Aorta (tissue), 5 donors: ENCODE data around the gene TAOK3. TPM values are rescaled to one million over a fixed set of nuclear protein-coding genes. Genes with fewer than 3 reads are reported as not detected.

Experiments used
- ATAC-seq: fragments of 200-7000 bp; cut with Tn5 transposase; one replicate; pipeline ENCODE4 v1.9.1; 2022; ENCODE audit warnings: moderate library complexity; ENCODE audit not compliant: low FRiP score
- DNase-seq, 2 donors: peaks; one replicate each; pipeline ENCODE4 v3.0.0-alpha.2; 2020
- H3K27ac ChIP-seq, 2 donors: one replicate each; pipeline ENCODE4 v1.5.1; 2013; ENCODE audit warnings: low read length in 2 of 2, mild to moderate bottlenecking in 2 of 2, moderate library complexity in 2 of 2, control low read depth in 1 of 2, inconsistent platforms in 1 of 2, low read depth in 1 of 2
- H3K27me3 ChIP-seq, 2 donors: one replicate each; pipeline ENCODE4 v1.6.1; 2013; ENCODE audit warnings: control low read depth in 1 of 2, low read length in 1 of 2, mild to moderate bottlenecking in 1 of 2, moderate library complexity in 1 of 2; ENCODE audit not compliant: insufficient read depth in 2 of 2, control insufficient read depth in 1 of 2
- H3K36me3 ChIP-seq, 2 donors: one replicate each; pipeline ENCODE4 v1.6.1; 2013; ENCODE audit warnings: control low read depth in 1 of 2, low read length in 1 of 2, mild to moderate bottlenecking in 1 of 2; ENCODE audit not compliant: insufficient read depth in 2 of 2, control insufficient read depth in 1 of 2
- H3K4me1 ChIP-seq, 2 donors: one replicate each; pipeline ENCODE4 v1.6.1; 2013; ENCODE audit warnings: low read length in 2 of 2, control low read depth in 1 of 2, mild to moderate bottlenecking in 1 of 2, moderate library complexity in 1 of 2; ENCODE audit not compliant: insufficient read depth in 2 of 2, control insufficient read depth in 1 of 2
- H3K4me3 ChIP-seq, 2 donors: one replicate each; pipeline ENCODE4 v1.5.1; 2013; ENCODE audit warnings: low read length in 2 of 2, control low read depth in 1 of 2, mild to moderate bottlenecking in 1 of 2
- H3K9me3 ChIP-seq: one replicate; pipeline ENCODE4 v1.6.1; 2013; ENCODE audit warnings: mild to moderate bottlenecking, low read length; ENCODE audit not compliant: control insufficient read depth
- WGBS, 2 donors: extraction: QIAGEN DNeasy Blood & Tissue Kit; methylation state at CpG; one replicate each; pipeline ENCODE4 v1.1.7; 2013; 5-methylcytosine and 5-hydroxymethylcytosine counted together
- intact Hi-C, 2 donors: fragments of 100-400 bp; cut with DNase I; formaldehyde crosslinking; loops; one replicate each; pipeline versions ENCODE4 v1.14.2 to v1.15.0; 2022
- polyA plus RNA-seq, 2 donors: library from polyadenylated mRNA; stranded (reverse); fragments of 200-250 nt; gene quantifications; one replicate each; pipeline ENCODE4 v1.2.3, GENCODE V29; 2013
- total RNA-seq, 2 donors: library from RNA; stranded (reverse); fragmentation: NEBNext Ultra II Directional; extraction: Animal tissue kit (Norgen Biotek cat#: 25700); gene quantifications; one replicate each; pipeline ENCODE4 v1.2.1, GENCODE V29; 2021
- donor health status: healthy with polysubstance abuse.
- donor health status: Bipolar disorder and iron deficiency.
- donor health status: DM: no; HTN: no; CAD: no.
- donor health status: DM: no; HTN: no; CAD: no.
- donor health status: DM: yes; HTN: yes; CAD: no.

TAOK3 gene
- total and polyA plus RNA-seq, 4 donors: 14.9 to 45.4 (median 31.0) TPM

- peaks cover 0 to 3% of the 10 kb centered on the region in 2 donors for H3K36me3 ChIP-seq
- no peaks in the 10 kb centered on the region for H3K9me3 ChIP-seq
- DNase-seq: peak; percentile 94 to 98
- H3K27ac ChIP-seq: peak within 1 kb of the TSS in 1 of 2 donors; percentile 35
- ATAC-seq: peak; percentile 87
- intact Hi-C loops: loop anchor here (5.0 to 10.0 kb wide), 5 partner anchors 194 to 801 kb away; partner anchors contain the start of genes HSPB8 (in 1 of the 2) and PEBP1 (in 1 of the 2)
- peak within 1 kb of the TSS; percentile 94 to 99 for H3K4me3 ChIP-seq
- 0 to 1% methylated on average over 64 to 102 of the region's 102 CpGs for WGBS, 2 donors
- no peaks in the 10 kb centered on the region for H3K4me1 ChIP-seq
- H3K27me3 ChIP-seq: no peaks in the 10 kb centered on the region
These were observed 3.6 kb upstream of the TAOK3 start, which contains the start of gene SUDS3 for GRCh38 chr12:118376089-118377020. TSS of gene SUDS3 (plus strand) at chr12:118376555. CDS start at chr12:118376692, 137 bp downstream.

GRCh38 chr12:118375348-118375747 lies 2.6 kb upstream of the TAOK3 start:
- intact Hi-C loops: loop anchor here (5.0 to 10.0 kb wide), 5 partner anchors 193 to 802 kb away; partner anchors contain the start of genes HSPB8 (in 1 of the 2) and PEBP1 (in 1 of the 2)

GRCh38 chr12:118374909-118375308 lies 2.2 kb upstream of the TAOK3 start:
- Histone ChIP-seq H3K9me3 (no peaks in the 10 kb centered on the region), H3K27ac (no peak overlapping the region), H3K36me3 (peaks cover 0 to under 1% of the 10 kb centered on the region in 2 donors), H3K4me3 (no peak overlapping the region), H3K4me1 (no peaks in the 10 kb centered on the region), H3K27me3 (no peaks in the 10 kb centered on the region)
- ATAC-seq (no peak), DNase-seq (no peak)
- intact Hi-C loops: loop anchor here (5.0 to 10.0 kb wide), 5 partner anchors 193 to 802 kb away; partner anchors contain the start of genes HSPB8 (in 1 of the 2) and PEBP1 (in 1 of the 2)
- 50 to 51% methylated on average over 5 of the region's 5 CpGs for WGBS, 2 donors

More at GRCh38 chr12:118375348-118375747, 2.6 kb upstream of the TAOK3 start:
- WGBS, 2 donors: 70 to 72% methylated on average over 10 of the region's 10 CpGs
- no peak overlapping the region for H3K4me3 ChIP-seq
- no peak overlapping the region for H3K27ac ChIP-seq
- H3K27me3 ChIP-seq: no peaks in the 10 kb centered on the region
- no peaks in the 10 kb centered on the region for H3K9me3 ChIP-seq
- no peak for DNase-seq
- peaks cover 0 to 3% of the 10 kb centered on the region in 2 donors for H3K36me3 ChIP-seq
- H3K4me1 ChIP-seq: no peaks in the 10 kb centered on the region
- no peak for ATAC-seq

- no peak overlapping the region for H3K4me3 ChIP-seq
- H3K36me3 ChIP-seq: no peaks in the 10 kb centered on the region
- ATAC-seq (no peak), DNase-seq (no peak)
- 92% methylated on average over 14 of the region's 14 CpGs for WGBS, 2 donors
- H3K27me3 ChIP-seq: no peaks in the 10 kb centered on the region
- no peaks in the 10 kb centered on the region for H3K9me3 ChIP-seq
- intact Hi-C loops: loop anchor here (5.0 to 10.0 kb wide), 4 partner anchors 192 to 499 kb away; partner anchors contain the start of gene PEBP1 (in 1 of the 2)
- no peak overlapping the region for H3K27ac ChIP-seq
- H3K4me1 ChIP-seq: no peaks in the 10 kb centered on the region
These were observed 1.5 kb upstream of the TAOK3 start for GRCh38 chr12:118374126-118374725.

GRCh38 chr12:118373616-118374015 lies 909 bp upstream of the TAOK3 start:
- intact Hi-C loops: loop anchor here (5.0 to 10.0 kb wide), 4 partner anchors 191 to 499 kb away; partner anchors contain the start of gene PEBP1 (in 1 of the 2)
- H3K27me3 ChIP-seq: no peaks in the 10 kb centered on the region
- H3K9me3 ChIP-seq: no peaks in the 10 kb centered on the region

GRCh38 chr12:118371321-118372282 lies 1.1 kb downstream of the TAOK3 start:
- no peaks in the 10 kb centered on the region for H3K36me3 ChIP-seq
- WGBS, 2 donors: 0% methylated on average over 38 to 60 of the region's 60 CpGs
- no peak overlapping the region for H3K27ac ChIP-seq
- H3K4me1 ChIP-seq: no peaks in the 10 kb centered on the region
- peak overlapping the region; percentile 73 to 95 for H3K4me3 ChIP-seq
- intact Hi-C loops: loop anchor here (5.0 to 10.0 kb wide), 4 partner anchors 189 to 497 kb away; partner anchors contain the start of gene PEBP1 (in 1 of the 2)
- ATAC-seq: no peak
- DNase-seq: peak; percentile 58 to 80
- no peaks in the 10 kb centered on the region for H3K9me3 ChIP-seq
- no peaks in the 10 kb centered on the region for H3K27me3 ChIP-seq

More at GRCh38 chr12:118373616-118374015, 909 bp upstream of the TAOK3 start:
- H3K27ac ChIP-seq: no peak overlapping the region
- no peak for DNase-seq
- no peak for ATAC-seq
- no peaks in the 10 kb centered on the region for H3K4me1 ChIP-seq
- H3K4me3 ChIP-seq: peak overlapping the region; percentile 66
- no peaks in the 10 kb centered on the region for H3K36me3 ChIP-seq
- WGBS, 2 donors: 67 to 69% methylated on average over 5 of the region's 5 CpGs

- DNase-seq (no peak), ATAC-seq (no peak)
- intact Hi-C loops: loop anchor here (5.0 to 10.0 kb wide), 4 partner anchors 188 to 496 kb away; partner anchors contain the start of gene PEBP1 (in 1 of the 2)
- 21 to 22% methylated on average over 3 of the region's 3 CpGs for WGBS, 2 donors
- Histone ChIP-seq H3K27me3 (no peaks in the 10 kb centered on the region), H3K4me3 (peak overlapping the region in 1 of 2 donors; percentile 73), H3K4me1 (no peaks in the 10 kb centered on the region), H3K9me3 (no peaks in the 10 kb centered on the region), H3K36me3 (no peaks in the 10 kb centered on the region), H3K27ac (no peak overlapping the region)
These were observed 2.1 kb downstream of the TAOK3 start for GRCh38 chr12:118370601-118371000.
